ENCODE data around the gene TRAPPC2L.

DNA sequence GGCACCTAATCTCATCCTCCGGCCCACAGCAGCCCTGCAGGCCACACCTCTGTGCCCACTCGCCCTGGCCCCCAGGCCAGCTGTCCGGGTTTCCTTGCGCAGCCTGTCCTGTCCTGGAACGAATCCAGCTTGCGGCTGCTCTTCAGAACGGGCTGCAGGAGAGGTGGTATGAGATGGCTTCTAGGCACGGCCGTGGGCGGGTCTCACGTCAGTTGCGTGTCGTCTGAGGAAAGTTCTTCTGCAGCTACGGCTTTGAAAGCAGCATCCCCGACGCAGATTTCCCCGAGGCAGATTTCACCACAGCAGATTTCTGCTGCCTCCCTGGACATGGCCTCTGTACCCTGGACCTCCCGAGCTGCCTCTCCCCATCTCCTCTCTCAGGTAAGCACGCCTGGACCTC, 18.4 kb upstream of the TRAPPC2L start:
- TF ChIP-seq, protein P1, sequence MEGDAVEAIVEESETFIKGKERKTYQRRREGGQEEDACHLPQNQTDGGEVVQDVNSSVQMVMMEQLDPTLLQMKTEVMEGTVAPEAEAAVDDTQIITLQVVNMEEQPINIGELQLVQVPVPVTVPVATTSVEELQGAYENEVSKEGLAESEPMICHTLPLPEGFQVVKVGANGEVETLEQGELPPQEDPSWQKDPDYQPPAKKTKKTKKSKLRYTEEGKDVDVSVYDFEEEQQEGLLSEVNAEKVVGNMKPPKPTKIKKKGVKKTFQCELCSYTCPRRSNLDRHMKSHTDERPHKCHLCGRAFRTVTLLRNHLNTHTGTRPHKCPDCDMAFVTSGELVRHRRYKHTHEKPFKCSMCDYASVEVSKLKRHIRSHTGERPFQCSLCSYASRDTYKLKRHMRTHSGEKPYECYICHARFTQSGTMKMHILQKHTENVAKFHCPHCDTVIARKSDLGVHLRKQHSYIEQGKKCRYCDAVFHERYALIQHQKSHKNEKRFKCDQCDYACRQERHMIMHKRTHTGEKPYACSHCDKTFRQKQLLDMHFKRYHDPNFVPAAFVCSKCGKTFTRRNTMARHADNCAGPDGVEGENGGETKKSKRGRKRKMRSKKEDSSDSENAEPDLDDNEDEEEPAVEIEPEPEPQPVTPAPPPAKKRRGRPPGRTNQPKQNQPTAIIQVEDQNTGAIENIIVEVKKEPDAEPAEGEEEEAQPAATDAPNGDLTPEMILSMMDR (conservative IDR thresholded peaks at IDR 0.05; ENCODE audit: low read depth in 2 of 2): no peak
- TF ChIP-seq NANOG (IDR thresholded peaks at IDR 0.05; ENCODE audit: borderline replicate concordance) (no peak), EZH2 (IDR thresholded peaks at IDR 0.05; ENCODE audit: low read depth, unreplicated experiment) (no peak), POLR2AphosphoS5 (IDR thresholded peaks at IDR 0.05; ENCODE audit: low read depth) (no peak), JUNB (IDR thresholded peaks at IDR 0.05; ENCODE audit: unreplicated experiment) (no peak), CREB1 (CRISPR knock-in tag; IDR thresholded peaks at IDR 0.05; ENCODE audit: low read depth) (no peak)
- TF ChIP-seq, protein P2, sequence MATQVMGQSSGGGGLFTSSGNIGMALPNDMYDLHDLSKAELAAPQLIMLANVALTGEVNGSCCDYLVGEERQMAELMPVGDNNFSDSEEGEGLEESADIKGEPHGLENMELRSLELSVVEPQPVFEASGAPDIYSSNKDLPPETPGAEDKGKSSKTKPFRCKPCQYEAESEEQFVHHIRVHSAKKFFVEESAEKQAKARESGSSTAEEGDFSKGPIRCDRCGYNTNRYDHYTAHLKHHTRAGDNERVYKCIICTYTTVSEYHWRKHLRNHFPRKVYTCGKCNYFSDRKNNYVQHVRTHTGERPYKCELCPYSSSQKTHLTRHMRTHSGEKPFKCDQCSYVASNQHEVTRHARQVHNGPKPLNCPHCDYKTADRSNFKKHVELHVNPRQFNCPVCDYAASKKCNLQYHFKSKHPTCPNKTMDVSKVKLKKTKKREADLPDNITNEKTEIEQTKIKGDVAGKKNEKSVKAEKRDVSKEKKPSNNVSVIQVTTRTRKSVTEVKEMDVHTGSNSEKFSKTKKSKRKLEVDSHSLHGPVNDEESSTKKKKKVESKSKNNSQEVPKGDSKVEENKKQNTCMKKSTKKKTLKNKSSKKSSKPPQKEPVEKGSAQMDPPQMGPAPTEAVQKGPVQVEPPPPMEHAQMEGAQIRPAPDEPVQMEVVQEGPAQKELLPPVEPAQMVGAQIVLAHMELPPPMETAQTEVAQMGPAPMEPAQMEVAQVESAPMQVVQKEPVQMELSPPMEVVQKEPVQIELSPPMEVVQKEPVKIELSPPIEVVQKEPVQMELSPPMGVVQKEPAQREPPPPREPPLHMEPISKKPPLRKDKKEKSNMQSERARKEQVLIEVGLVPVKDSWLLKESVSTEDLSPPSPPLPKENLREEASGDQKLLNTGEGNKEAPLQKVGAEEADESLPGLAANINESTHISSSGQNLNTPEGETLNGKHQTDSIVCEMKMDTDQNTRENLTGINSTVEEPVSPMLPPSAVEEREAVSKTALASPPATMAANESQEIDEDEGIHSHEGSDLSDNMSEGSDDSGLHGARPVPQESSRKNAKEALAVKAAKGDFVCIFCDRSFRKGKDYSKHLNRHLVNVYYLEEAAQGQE (IDR thresholded peaks at IDR 0.05; ENCODE audit: unreplicated experiment): no peak
